Measurements from ENCODE around the gene ITPKB.

Gene ITPKB

GRCh38 chr1:226607821-226608220 lies 131.3 kb downstream of the ITPKB start:
- DNase-seq (ENCODE audit: low read depth), result no peak
- no peak for TF ChIP-seq CTCF (IDR thresholded peaks at IDR 0.05; ENCODE audit: control insufficient read depth, insufficient read depth, low read depth, low read length, missing control alignments)
- H3K4me3 ChIP-seq (ENCODE audit: control insufficient read depth, low read depth, low read length), result no peak overlapping the region

- H3K4me3 ChIP-seq (ENCODE audit: control insufficient read depth, low read depth, low read length), result no peak overlapping the region
- no peak for TF ChIP-seq CTCF (IDR thresholded peaks at IDR 0.05; ENCODE audit: control insufficient read depth, insufficient read depth, low read depth, low read length, missing control alignments)
- no peak for DNase-seq (ENCODE audit: low read depth)
These were observed 131.8 kb downstream of the ITPKB start for GRCh38 chr1:226607268-226607660.

GRCh38 chr1:226606311-226607267 lies 132.5 kb downstream of the ITPKB start:
- no peak for TF ChIP-seq CTCF (IDR thresholded peaks at IDR 0.05; ENCODE audit: control insufficient read depth, insufficient read depth, low read depth, low read length, missing control alignments)
- no peak overlapping the region for H3K4me3 ChIP-seq (ENCODE audit: control insufficient read depth, low read depth, low read length)
- DNase-seq (ENCODE audit: low read depth), result no peak

GRCh38 chr1:226605318-226605950 lies 133.6 kb downstream of the ITPKB start:
- no peak for DNase-seq (ENCODE audit: low read depth)
- no peak overlapping the region for H3K4me3 ChIP-seq (ENCODE audit: control insufficient read depth, low read depth, low read length)

GRCh38 chr1:226604560-226605317 lies 134.3 kb downstream of the ITPKB start:
- no peak for TF ChIP-seq CTCF (IDR thresholded peaks at IDR 0.05; ENCODE audit: control insufficient read depth, insufficient read depth, low read depth, low read length, missing control alignments)
- DNase-seq (ENCODE audit: low read depth), result no peak
- no peak overlapping the region for H3K4me3 ChIP-seq (ENCODE audit: control insufficient read depth, low read depth, low read length)

More at GRCh38 chr1:226605318-226605950, 133.6 kb downstream of the ITPKB start:
- no peak for TF ChIP-seq CTCF (IDR thresholded peaks at IDR 0.05; ENCODE audit: control insufficient read depth, insufficient read depth, low read depth, low read length, missing control alignments)

GRCh38 chr1:226603858-226604559 lies 135.1 kb downstream of the ITPKB start:
- DNase-seq (ENCODE audit: low read depth), result no peak
- no peak for TF ChIP-seq CTCF (IDR thresholded peaks at IDR 0.05; ENCODE audit: control insufficient read depth, insufficient read depth, low read depth, low read length, missing control alignments)
- H3K4me3 ChIP-seq (ENCODE audit: control insufficient read depth, low read depth, low read length), result no peak overlapping the region
